GM19463 (cell line): ENCODE results near the gene ARHGEF7.

Experiments used
- ATAC-seq: cut with Tn5 transposase; IDR thresholded peaks from one replicate; pipeline ENCODE4 v1.9.1; 2021; ENCODE audit warnings: mild to moderate bottlenecking, moderate library complexity; ENCODE audit not compliant: unreplicated experiment

The ARHGEF7 gene

DNA sequence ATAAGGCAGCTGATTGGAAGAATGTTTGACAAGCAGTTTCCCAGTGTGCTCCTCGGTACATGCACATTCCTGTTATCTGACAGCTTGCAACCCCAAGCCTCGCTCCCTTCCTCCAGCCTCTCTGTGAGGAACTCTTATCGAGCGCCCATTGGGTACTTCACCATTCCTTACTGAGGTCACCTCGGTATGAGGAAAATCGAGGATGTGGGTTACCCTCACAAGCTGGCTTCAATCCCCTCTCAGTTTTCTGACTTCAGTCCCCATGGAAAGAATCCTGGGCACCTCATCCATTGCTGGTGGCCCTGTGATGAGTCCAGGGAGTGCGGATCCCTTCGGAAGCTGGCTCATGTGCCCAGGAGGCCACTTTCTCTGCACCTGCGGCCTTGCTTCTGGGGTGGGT, 222.6 kb downstream of the ARHGEF7 start:
- ATAC-seq = no peak

GRCh38 chr13:111338841-111339240, 223.7 kb downstream of the ARHGEF7 start:
- ATAC-seq = no peak

DNA sequence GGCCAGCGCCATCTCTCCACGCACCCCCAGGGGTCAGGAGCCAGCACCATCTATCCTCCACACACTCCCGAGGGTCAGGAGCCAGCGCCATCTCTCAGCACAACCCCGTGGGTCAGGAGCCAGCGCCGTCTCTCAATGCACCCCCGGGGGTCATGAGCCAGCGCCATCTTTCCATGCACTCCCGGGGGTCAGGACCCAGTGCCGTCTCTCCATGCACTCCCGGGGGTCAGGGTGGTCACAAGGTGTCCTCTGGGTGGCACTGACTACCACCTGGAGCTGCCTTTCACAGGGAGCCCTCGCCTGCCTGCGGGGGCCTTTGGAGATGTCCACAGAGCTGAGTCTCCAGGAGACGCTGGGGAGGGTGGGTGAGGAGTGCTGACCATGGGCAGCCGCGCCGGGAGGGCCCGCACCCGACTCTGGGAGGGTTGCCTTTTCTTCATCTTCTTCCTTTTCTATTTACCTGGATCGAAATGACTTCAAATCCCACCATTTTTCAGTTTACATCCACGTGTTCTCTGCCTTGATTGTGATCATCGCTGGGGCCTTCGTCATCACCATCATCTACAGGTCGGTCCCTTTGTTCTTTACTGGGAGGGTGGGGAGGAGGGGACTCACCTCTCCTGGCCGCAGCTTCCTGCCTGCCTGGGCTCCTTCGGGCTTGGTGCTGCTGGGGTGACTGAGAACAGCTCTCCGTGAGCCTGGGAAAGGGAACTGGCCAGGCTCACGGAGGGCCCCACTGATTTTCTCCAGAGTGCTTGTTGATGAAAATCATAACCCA, 224.4 kb downstream of the ARHGEF7 start:
- ATAC-seq = no peak

DNA sequence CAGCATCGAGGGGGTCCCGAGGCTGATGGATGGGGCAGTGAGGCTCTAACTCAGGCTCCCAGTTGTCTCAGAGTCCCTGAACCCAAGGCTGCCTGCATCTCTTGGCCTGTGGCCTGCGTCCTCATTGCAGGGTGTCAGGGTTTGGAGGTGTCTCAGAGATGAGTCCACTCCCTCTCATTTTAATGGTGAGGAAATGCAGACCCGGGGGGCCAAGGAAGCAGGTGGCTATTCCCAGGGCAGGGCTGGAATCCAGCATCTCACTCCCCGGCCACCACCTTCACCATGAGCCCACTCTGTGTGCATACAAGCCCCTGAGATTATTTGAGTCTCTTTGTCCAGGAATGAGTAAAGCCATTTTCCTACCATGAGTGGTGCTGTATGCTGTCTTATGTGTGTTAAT, 226.8 kb downstream of the ARHGEF7 start:
- no peak for ATAC-seq

- ATAC-seq = no peak
Measured at GRCh38 chr13:111342721-111343120, 227.6 kb downstream of the ARHGEF7 start.

GRCh38 chr13:111343186-111343805, 228.2 kb downstream of the ARHGEF7 start:
- ATAC-seq = no peak

DNA sequence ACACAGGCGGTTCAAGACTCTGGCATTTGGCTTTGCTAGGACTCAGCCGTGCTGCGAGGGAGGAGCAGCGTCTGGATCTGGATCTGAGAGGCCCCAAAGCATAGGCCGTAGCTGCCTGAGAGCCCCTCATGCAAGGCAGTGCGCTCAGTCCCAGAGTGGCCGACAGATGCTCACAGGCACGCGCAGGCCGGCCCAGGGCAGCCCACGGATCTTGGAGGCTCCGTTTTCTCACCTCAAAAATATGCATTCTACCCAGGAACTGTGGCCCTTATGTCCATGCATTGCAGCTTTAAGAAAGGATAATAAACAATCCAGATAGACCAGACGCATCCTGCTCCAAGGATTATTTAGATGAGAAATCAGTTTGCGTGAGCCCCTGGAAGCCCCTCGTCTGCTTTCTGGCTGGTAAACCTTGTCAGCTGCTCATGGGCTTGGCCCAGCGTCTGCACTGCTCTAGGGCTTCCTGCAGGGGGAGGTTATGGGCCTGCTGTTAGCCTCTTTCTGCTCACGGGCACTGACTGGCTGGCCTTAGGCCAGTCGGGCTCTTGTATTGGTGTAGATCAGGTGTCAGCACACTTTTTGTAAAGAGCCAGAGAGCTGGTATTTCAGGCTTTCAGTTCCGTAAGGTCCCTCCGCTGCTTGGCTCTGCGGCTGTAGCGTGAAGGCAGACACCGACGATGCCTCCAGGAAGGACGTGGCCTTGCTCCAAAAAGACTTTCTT, 229.5 kb downstream of the ARHGEF7 start:
- no peak for ATAC-seq

DNA sequence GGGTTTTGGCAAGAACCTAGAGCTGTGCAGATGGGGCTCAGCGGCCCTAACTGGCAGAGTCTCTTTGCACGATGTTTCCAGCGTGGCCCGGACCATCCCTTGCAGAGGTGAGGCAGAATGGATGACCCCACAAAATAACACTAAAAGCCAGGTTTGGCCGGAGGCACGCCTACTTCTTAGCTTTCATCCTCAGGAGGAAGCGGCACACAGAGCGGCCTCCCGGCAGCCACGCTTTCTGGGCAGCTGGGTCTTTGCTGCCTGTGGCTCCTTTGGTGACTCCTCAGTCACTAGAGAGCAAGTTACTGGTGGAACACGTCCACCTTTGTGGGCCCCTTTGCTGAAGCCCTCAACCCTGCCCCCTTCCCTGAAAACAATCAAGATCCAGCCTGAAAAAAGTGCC, 230.6 kb downstream of the ARHGEF7 start:
- no peak for ATAC-seq

GRCh38 chr13:111346101-111346680, 231.1 kb downstream of the ARHGEF7 start:
- ATAC-seq = no peak

DNA sequence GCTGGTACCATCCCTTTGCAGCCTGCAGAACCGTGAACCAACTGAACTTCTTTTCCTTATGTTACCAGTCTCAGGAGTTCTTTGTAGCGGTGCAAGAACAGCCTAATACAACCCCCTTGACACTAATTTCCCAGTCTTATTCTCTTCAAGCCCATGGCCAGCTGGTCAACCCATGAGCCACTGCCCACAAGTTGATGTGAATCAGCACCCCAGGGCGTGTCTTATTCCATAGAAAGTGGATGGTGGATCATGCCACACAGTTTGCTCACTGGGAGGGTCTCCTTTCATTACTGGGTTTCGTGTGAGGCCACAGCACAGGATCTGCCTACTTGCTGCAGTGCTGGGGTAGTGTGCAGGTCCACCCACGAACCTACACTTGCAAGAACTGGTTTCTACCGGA, 232.3 kb downstream of the ARHGEF7 start:
- ATAC-seq = no peak

GRCh38 chr13:111353508-111353907, 238.4 kb downstream of the ARHGEF7 start:
- no peak for ATAC-seq

- ATAC-seq = no peak
Measured at GRCh38 chr13:111354789-111355188, 239.7 kb downstream of the ARHGEF7 start.
